ENCODE data around the gene HDAC10.

DNA sequence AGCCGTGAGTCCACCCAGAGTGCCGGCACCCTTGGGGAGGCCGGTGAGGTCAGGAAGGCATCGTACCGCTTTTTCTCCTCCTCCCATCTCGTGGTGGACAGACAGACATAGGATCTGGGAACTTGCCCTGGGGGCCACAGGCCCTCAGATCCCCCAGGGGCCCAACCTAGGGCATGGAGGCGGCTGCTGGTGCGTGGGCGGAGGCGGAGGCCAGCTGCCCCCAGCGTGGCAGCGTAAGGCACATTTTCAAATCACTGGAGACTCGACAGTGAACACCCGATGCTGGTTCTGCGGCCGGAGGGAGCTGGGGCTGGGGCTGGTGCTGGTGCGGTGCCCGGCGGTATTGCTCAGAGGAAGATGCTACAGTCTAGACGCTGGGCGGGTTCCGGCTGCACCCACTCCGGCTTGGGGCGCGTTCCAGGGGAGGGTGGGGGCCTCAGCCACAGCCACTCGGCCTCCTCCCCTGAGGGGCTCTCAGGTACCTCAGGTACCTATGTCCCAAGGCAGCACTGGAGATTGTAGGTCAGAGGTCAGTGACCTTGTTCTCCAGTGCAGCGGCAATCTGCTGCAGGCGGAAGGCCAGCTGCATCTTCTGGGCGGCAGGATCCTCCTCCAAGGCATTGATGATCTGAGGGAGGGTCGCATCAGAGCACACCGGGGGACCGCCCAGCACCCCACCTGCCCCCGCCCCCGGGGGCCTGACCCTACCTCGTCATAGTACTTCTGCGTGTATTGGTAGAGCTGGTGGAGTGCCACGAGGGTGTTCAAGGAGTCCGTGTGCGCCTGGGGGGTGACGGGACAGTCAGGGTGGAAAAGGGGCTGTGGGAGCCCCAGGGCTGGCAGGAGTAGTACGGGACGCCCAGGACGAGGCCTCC is 24.4 kb upstream of the HDAC10 start:
- TF ChIP-seq EP300 (IDR thresholded peaks at IDR 0.05), result no peak
- TF ChIP-seq CTCF (IDR thresholded peaks at IDR 0.05), result no peak
- TF ChIP-seq POLR2AphosphoS5 (IDR thresholded peaks at IDR 0.05), result no peak
- no peak for TF ChIP-seq POLR2A (IDR thresholded peaks at IDR 0.05)

Data from suprapubic skin (tissue), 4 donors.